GM19035 (cell line): ENCODE data around the gene DMGDH.

Experiments used
- ATAC-seq: cut with Tn5 transposase; IDR thresholded peaks from one replicate; pipeline ENCODE4 v1.9.1; 2021; ENCODE audit not compliant: unreplicated experiment

DMGDH gene

DNA sequence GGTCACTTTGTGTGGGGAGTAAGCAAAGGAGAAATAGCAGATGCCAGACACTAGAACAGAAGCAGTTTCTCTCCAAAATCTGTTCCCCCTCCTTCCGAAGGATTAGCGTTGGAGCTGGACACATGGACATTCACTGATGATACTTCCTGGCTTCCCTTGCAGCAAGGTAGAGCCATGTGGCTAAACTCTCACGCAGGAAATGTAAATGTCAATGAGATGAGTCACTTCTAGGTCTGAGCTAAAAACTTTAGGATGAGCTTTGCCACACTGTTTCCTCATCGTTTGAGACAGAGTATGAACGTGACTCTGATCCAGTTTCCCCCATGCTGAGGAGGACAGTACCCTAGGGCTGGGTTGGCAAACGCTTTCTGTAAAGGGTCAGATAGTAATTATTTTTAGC is 5.2 kb upstream of the DMGDH start:
- no peak for ATAC-seq

DNA sequence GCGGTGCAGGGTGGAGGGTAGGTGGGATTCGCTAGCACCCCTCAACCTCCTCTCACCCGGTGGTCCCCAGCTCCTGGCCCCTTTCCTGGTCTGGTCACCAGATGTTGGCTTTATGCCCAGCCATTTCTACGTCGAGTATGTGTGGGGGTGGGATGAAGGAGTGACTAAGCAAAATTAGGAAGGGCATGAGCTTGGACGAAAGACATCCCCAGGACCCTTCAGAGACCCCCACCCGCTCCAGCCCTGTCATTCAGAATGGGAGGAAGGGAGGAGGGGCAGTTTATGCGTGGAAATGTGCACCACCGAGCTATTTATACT is 835 bp upstream of the DMGDH start:
- ATAC-seq = no peak

DNA sequence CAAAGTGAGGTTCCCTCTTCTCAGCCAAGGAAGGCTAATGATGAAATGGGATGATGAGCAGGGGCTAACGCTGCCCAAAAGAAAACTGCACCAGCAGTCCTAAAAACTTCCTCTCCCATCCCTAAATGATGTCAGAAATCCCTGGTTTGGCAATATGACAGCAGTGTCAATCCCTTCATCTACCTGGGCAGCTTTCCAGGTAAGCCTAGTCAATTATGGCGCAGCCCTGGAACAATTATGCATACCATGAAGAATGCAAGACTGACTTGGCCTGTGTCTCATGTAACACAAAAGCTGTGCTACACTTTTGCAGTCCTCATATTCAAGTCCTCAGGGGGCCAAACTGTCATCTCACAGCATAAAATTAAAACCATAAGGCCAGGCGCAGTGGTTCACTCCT is 7.0 kb downstream of the DMGDH start:
- no peak for ATAC-seq

DNA sequence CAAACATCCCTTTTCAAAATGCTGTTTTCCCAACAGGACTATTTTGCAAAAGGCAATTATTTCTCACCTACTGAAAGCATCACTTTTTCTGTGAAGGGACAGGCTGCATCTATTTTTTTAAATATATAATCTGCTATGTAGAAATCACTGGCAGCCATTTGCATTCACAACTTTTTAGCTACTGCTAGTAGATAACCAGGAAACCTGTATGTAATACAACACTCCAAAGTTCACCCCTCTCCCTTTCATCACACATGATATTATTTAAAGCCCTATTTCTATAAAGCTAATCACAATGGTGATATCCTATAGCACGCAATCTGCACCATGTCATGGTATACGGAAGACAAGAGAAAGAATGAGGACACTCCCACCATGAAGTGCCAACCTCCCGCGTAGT is 9.8 kb downstream of the DMGDH start:
- ATAC-seq = no peak

DNA sequence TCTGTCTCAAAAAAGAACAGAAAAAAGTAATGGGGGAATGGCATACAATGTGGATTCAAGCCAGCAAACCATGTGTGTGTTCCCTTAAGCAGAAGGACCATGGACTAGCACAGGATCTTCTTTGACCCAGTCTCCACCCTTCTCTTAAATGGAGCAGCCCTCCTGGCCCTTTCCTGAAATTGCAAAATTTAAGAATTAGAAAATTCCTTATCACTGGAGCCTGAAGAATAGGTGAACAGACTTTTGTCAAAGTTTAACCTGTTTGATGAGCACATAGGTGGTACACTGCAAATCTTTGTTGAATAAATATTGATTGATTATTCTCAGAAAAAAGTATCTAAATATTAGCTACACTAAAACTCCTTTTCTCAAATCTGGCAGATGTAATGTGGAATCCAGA is 12.6 kb downstream of the DMGDH start:
- ATAC-seq = no peak

DNA sequence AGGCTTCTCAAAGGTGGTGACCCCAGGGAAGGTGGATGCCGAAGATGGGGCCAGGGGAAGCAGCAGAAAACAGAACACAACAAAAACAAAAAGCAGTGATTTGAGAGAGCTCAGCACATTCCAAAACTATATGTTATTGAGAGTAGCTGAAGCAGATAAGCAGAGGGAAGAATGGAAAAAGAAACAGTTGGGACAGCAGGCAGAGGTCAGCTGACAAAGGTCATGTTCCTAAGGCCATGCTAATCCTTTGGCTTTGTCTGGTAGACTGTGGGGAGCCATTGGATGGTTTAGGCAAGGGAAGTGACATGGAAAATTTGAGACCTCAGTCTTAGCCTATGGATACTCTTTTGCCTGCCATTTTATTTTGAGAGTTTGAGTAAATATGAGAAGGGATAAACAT is 14.5 kb downstream of the DMGDH start:
- no peak for ATAC-seq

DNA sequence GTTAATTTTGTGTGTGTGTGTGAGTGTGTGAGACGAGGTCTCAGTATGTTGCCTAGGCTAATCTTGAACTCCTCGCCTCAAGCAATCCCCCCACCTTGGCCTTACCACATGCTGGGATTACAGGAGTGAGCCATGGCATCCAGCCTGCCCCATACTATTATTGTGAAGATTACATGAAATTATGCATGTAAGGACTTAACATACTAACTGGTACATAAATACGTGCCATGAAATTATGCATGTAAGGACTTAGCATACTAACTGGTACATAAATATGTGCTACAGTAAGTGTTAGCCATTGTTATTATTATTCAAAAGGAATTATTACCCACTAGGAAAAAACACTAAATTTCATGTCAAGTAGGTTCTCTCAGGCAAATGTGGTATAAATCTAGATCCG is 16.2 kb downstream of the DMGDH start:
- no peak for ATAC-seq

DNA sequence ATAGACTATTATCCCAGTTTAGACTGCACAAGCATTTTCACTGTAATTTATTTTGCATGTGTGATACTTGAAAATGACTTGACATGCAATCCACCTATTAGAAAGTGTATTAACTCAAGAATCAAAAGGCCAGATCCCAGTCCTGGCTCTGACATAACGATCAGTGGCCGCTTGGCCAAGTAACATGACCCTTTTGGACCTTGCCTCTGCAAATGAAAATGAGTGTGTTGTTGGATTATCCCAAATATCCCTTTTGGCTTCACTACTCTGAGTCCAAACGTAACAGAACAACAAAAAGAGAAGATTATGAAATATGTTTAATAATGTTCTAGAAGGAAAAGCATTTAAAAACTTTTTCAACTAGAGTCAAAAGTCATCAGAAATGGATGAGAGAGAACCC is 19.0 kb downstream of the DMGDH start:
- ATAC-seq = no peak

DNA sequence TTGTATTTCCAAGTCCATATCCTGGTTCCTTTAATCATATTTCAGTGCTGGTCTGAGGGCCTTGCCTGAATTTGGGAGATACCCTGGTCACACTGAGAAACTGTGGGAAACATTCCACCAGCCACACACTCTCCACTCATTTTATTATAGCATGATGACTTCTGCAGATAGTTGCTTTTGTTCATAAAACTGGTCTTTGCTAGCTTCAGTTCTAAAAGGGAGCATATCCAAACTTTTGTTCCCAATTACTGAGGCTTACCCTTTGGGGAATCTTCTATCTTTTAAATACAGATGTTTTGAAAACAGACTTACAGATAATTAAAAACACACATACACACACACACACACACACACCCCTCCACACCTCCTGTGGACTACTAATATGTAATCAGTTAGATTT is 21.0 kb downstream of the DMGDH start:
- ATAC-seq = no peak

DNA sequence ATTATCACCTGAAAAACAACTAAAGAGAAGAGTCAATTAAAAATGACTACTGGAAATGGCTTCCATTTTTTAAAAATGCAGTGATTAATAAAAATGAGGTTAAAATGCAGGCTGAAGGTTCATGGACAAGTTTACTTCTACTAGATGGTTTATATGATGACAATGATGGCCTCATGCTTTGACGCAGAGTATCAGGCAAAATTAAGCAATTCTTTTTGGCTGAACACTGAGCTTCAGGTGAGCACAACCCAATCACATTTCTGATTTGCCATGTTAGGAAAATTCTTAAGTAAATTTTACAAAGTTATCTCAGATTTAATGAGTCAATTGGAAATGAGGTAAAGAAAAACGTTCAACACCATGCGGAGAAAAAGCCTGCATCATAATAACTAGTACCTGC is 22.3 kb downstream of the DMGDH start:
- no peak for ATAC-seq

DNA sequence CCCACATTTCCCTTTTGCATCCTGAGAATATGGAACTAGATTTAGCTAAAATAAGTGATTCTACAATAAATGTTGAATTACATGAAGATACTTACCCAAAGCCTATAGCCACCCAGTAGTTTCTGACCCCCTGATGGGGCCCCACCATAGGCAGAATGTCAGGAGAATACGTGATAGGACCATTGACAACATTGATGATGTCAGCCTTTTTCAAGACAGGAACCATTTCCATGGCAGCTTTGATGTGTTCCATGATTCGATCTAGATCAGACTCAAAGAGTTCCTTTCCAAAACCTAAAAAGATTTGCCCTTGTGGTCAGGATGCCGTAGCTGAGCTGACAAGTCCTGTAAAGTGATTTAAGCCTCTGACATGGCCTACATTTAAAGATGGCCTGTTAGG is 27.3 kb downstream of the DMGDH start:
- ATAC-seq = no peak

DNA sequence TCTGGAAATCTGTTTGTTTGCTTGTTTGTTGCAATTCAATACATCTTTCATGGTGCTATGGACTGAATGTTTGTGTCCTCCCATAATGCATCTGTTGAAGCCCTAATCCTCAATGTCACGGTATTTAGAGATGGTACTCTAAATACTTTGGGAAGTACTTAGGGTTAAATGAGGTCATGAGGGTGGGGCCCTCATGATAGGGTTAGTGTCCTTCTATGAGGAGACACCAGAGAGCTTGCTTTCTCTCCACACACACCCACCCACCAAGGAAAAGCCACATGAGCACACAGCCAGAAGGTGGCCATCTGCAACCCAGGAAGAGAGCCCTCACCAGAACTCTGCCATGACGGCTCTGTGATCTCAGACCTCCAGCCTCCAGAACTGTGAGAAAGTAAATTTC is 32.7 kb downstream of the DMGDH start:
- no peak for ATAC-seq

DNA sequence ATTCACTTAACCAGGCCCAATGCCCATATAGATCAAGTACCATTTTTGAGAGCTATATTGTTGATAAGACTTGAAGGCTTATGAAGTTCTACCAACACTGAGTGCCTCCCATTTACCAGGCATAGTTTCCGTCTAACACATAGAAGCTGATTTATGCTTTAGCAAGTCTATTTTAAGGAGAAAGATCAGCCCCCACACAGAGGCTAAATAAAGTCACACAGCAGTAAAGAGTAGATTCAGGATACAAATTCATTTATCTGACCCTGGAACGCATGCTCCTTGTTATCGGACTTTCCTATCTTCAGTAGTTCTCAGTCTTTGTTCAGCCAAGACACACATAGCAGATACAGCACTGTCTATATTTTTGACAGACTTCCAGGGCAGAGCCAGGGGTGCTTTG is 34.2 kb downstream of the DMGDH start:
- no peak for ATAC-seq

DNA sequence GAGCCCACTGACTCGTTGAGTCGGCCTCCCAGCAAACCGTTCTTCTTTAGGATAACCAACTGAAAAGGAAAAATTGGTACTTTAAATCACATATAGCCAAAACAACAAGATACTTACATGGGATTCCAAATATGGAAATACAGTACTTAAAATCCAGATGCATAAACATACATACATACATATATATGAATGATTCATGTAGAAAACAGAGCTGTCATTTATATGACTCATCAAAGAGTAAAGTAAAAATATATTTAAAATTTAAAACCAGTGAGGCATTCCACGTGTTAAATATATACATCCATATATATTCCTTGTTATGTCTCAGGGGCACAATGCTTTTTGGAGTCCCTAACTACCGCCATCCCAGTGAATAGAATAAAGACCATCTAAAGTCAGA is 36.7 kb downstream of the DMGDH start:
- no peak for ATAC-seq

DNA sequence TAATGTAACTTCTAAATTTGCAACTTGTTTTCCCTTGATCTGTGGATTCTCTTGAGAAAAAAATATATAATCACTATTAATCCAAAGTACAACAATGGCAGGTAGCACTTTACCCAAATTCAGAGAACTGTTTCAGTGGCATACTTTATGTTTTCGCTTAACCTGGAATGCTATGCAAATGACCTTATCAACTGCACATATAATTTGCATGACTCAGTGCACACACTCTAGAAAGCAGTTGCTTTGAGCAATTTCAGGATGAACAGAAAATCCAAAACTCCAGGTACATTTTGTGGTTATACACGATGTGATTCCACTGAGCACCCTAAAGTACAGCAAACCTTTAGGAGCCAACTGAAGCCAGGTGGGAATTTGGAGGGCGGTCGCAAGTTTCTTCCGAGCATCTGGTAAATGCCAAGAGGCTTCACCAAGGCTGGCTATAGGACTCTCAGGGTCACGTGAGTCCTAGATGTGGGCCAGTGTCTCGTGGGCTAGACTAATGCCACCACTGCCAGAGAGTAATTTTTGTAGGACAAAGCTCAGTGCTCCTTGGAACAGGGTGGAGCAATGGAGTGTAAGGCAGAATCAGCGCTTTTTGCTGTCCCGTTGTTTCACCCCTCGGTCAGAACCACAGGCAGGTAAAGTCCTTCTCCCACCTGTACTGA is 37.3 kb downstream of the DMGDH start:
- ATAC-seq = no peak

DNA sequence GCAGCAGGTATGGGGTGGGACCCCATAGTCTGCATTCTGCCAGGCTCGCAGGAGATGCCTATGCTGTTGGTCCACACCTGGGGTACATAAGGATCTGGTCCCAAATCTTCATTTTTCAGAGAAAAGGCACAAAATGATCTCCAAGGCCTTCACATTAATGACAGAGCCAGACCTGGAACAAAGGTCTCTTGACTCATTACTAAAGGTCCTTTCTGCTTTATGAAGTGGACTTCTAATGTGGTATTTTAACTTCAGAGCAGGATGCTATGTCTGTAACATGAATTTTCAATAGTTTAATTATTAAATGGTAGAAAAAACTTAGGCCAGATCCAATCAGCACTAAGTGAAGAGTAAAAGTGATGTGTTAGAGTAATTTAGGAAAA is 38.0 kb downstream of the DMGDH start:
- ATAC-seq = no peak

DNA sequence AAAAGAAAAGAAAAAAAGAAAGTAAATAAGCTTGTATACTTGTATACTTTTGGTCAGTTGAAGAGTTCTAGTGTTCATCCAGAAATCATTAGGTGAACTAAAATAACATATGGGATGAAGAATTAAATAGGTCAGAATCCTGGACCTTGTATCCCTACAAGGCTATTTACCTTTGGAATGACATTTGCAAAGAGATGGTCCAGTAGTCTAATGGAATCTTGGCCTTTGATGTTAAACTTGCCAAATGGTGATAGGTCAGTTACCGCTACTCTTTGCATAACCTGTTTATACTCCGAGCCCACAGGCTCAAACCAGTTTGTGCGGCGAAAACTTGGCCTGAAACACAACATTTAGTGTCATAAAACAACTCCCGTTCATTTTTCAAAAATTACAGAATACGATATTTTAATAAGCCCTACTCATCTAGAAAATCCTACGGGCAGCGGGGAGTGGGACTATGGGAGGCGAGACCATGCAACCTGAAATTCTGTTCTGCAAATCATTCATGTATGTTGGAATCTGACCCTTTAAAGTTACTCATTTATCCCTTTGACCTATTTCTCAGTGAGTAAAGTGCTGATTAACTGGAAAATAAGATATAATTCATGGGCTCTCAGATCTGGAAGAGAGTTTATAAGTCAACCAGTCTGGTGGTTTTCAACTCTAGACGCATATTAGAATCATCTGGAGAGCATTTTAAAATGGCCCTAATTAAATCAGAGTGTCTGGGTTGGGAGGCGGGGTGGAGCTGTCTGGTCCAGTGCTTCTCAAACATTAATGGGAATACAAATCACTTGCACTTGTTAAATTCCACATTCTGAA is 38.6 kb downstream of the DMGDH start:
- ATAC-seq = no peak

DNA sequence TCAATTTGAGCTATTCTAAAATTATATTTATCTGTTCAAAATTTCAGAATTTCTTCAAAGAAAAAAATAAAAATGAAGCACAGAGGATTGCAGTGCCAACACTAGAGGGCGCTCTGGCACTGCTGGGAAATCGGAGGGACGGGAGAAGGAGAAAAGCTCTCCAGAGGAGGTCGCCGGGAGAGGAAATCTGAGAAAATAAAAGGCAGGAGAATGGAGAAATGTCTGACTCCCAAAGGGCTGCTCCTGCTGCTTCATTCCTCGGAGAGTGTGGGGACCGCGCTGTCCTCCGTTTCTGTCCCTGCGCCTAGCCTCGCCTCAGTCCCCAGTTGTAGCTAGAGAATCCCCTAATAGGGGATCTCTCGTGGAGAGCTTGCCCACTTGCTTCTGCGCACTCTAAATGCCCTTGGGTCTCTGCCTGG is 44.4 kb downstream of the DMGDH start:
- ATAC-seq = no peak

DNA sequence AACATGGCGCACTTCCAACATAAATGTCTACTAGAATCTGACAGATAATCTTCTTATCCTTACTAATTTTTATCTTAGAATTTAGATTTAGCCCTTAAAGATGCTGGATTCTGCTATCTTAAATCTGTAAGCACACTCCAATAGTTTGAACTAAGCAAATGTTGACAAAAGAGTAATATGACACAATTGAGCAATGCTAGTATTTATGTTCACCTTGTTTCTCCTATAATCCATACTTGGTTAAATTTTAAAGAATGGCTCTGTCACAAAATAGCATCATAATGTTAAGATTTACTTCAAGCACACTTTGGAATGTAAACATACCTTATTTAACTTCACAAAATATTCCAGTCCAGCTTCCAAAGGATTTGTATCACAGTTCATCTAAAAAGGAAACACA is 45.5 kb downstream of the DMGDH start:
- no peak for ATAC-seq

DNA sequence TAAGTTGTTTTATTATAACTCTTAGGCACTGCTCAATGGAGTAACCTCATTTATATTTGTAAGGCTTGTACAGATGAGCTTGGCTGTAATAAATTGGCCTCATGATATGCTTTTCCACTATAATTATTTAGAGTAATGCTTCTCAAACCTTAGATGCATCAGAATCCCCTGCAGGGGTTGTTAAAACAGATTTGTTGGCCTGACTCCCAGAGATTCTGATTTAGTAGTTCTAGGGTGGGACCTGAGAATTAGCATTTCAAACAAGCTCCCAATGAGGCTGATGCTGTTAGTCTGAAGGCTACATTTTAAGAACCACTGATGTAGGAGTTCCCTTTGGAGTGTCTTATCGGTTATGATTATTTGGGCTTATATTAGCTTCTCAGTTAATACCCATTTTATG is 46.1 kb downstream of the DMGDH start:
- no peak for ATAC-seq

DNA sequence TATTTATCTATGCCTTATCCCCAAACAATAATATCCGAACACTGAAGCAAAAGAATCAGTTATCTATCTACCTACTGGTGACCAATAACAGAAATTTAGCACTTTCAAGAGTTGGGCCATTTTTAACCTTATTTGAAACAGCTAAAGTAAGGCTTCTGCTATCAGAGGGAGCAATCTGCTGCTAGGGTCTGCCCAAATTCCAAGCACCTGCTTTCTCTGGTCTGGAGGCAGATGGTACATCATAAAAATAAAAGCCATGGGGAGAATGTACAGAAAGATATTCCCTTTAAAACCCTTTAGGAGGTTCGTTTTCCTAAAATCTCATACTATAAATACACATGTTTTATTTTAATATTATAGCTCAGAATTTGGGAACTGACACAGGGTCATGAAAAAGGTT is 46.7 kb downstream of the DMGDH start:
- ATAC-seq = no peak

DNA sequence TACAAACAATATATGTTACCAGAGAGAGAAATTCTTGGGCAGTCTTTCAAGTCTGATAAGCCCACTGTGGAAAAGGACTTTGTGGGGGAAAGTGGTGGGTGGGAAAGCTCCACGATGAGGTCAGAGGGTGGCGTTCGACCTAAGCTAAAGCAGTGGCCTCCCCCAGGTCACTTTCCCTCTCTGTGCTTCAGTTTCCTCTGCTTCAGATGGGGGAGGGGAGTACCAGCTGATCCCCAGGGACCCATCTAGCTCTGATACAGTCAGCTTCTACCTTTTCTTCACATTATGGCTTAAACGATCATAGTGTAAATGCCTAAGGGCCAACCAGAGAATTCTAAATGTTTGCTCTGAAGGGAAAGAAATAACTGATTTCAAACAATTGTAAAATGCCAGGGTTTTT is 47.7 kb downstream of the DMGDH start:
- ATAC-seq = no peak
